Activated CD4-positive, alpha-beta T cell treated with anti-CD3 and anti-CD28 coated beads, Interleukin-2, amount 50 U/mL, for 24 hours (primary cell): ENCODE results near the gene NOL4L.

Source experiments
- DNase-seq, 2 donors: peaks; one replicate each; pipeline ENCODE4 v3.0.0-alpha.2; 2020; ENCODE audit warnings: low read depth in 1 of 2, low spot score in 1 of 2

The NOL4L gene

DNA sequence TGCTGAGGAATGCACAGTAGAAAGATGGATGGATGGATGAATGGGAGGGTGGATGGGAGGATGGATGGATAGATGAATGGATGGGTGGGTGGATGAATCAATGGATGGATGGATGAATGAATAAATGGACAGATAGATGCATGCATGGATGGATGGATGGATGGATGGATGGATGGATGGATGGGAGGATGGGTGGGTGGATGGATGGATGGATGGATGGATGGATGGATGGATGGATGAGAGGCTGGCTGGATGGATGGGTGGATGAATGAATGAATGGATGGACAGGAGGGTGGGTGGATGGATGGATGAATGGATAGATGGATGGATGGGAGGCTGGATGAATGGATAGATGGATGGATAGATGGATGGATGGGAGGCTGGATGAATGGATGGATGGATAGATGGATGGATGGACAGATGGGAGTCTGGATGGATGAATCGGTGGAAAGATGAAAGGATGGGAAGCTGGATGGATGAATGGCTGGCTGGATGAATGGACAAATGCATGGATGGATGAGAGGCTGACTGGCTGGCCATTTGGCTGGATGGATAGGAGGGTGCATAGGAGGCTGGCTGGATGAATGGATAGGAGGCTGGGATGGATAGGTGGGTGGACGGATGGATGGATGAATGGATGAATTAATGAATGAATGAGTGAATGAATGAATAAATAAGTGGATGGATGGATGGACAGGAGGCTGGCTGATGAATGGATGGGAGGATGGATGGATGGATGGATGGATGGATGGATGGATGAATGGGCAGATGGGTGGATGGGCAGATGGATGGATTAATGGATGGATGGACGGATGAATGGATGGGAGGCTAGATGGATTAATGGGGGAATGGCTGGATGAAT, 28.3 kb upstream of the NOL4L start:
- no peak for DNase-seq

GRCh38 chr20:32612351-32613191, 27.4 kb upstream of the NOL4L start:
- no peak for DNase-seq

DNA sequence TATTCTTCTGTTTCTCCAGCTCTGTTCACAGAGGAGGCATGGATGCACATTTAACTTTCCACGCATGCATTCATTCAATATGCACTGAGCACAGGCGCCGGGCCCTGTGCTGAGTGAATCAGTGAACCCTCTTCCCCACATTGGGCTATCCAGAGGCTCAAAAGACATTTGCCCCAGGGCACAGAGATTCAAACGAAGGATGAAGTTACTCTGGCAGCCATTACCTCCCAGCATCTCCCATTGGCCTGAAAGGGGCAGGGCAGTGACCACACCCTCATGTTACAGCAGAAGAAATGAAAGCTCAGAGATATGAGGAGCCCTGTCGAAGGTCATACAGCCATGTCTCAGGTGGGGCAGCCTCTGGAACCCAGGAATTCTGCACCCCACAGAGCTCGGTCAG, 26.7 kb upstream of the NOL4L start:
- no peak for DNase-seq

- no peak for DNase-seq
These were observed 26.2 kb upstream of the NOL4L start for GRCh38 chr20:32611286-32611685.

- DNase-seq = no peak
These were observed 25.5 kb upstream of the NOL4L start for GRCh38 chr20:32610472-32611218.

GRCh38 chr20:32609993-32610392, 24.9 kb upstream of the NOL4L start:
- no peak for DNase-seq

DNA sequence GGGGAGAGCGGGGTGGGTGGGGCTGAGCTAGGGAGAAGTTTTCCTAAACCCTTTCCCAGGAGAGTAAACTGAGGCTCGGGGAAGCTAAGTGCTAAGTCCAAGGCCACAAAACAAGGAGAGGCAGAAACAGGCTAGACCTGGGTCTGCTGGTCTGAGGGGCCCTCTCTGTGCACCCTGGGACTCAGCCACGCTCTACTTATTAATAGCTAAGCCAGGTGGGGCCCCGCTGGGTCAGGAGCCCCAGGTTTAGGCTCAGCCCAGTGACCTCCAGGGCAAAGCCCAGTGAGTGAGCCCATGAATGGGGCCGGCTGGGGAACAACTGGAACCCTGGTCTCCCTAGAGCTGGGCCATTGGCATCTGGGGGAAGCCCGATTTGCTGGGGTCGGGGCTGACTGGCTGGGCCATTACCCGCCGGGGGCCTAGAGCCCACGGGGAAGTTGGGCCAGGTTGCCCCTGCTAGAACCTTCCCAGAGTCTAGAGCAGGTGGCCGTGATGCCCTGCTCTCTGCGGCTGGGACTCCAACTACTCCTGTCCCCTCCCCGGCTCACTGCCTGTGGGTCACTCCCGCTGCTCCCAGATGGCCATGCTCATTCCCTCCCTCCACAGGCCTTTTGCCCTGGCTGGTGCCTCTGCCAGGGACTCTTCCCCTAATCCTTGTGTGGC, 24.1 kb upstream of the NOL4L start:
- no peak for DNase-seq

- DNase-seq = no peak
These were observed 23.5 kb upstream of the NOL4L start for GRCh38 chr20:32608664-32609015.

GRCh38 chr20:32607727-32608663, 22.9 kb upstream of the NOL4L start:
- DNase-seq = no peak

- no peak for DNase-seq
These were observed 22.2 kb upstream of the NOL4L start for GRCh38 chr20:32607324-32607723.

DNA sequence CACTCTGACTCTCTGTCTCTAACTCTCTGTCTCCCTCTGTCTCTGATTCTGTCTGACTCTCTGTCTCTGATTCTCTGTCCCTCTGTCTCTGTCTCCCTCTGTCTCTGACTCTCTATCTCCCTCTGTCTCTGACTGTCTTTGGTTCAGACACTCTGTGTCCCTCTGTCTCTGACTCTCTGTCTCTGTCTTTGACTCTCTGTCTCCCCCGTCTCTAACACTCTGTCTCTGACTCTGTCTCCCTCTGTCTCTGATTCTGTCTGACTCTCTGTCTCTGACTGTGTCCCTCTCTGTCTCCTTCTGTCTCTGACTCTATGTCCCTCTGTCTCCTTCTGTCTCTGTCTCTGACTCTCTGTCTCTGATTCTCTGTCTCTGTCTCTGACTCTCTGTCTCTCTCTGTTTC, 21.7 kb upstream of the NOL4L start:
- no peak for DNase-seq

- no peak for DNase-seq
These were observed 21.0 kb upstream of the NOL4L start for GRCh38 chr20:32606107-32606506.

DNA sequence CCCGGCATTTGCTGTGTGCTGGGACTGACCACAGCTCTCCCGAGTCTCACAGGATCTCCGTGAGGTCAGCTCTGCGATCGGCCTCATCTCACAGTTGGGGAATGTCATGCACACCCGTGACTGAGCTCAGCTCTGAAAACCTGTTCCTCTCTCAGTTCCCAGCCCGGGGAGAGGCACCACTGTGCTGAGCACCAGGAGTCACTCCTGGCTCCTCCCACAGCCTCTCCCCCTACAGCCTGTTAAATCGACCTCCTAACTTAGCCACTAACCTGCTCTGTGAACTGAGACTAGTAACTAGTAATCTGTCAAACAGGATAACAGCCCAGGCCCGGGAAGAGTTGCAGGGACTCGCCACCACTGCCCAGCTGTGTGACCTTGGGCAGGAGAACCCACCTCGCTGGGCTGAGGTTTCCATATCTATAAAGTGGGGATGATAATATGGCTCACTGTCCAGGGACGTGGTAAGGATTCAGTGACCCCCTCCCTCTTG, 20.1 kb upstream of the NOL4L start:
- DNase-seq = no peak

DNA sequence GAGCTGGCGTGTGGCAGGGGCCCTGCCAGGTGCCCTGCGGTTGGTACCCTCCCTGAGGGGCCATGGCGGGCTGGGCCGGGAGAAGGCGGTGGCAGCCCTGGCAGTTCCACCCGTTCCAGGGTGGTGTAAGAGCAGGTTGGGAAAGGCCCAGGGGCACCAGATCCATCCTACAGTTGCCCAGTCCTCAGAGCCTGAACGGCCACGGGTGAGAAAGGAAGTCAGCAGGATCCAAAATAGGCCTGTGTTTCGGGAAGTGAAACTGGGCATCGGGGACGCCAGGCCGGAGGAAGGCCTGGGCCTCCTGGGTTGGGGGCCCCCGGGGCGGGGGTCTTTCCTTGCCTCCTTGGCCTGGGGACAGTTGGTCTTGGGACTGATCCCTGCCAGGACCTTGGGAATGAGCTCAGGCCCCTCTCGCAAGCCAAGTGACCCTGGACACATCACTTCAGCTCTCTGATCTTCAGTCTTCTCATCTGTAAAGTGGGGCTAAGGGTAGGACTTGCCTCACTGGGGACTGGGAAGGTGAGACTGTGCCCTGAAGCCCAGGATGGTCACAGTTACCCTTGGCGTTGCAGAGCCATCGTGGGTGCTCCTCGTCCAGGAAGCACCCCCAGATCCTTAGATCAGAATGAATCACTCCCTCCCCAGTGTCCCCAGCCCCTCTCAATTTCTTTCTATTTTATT, 18.1 kb upstream of the NOL4L start:
- no peak for DNase-seq

GRCh38 chr20:32602273-32602672, 17.1 kb upstream of the NOL4L start:
- no peak for DNase-seq

GRCh38 chr20:32600681-32601237, 15.6 kb upstream of the NOL4L start:
- DNase-seq = no peak

DNA sequence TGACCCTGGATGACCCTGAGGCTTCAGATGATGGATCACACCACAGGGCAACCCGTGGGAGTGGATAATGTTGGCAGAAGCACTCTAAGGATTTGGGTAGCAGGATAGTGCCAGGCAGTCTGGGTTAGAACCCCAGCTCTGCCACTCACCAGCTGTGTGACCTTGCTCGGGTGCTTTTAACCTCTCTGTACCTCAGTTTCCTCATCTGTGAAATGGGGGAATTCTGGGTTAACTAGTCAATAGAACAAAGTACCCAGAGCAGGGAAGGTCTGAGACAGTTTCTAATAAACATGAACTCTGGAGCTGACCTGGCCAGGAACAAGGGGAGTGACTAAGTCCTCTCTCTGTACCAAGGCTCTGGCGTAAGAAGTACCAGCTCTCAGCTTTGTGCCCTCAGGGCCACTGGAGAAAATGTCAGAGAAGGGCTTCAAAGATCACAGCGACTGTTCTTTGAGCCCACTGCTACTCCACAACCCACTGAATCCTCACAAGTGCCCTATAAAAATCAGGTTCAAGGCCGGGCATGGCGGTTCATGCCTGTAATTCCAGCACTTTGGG, 14.7 kb upstream of the NOL4L start:
- DNase-seq = no peak

- no peak for DNase-seq
These were observed 13.5 kb upstream of the NOL4L start for GRCh38 chr20:32598606-32599005.

GRCh38 chr20:32597714-32598113, 12.6 kb upstream of the NOL4L start:
- no peak for DNase-seq
